HEK293T (cell line): Measurements from ENCODE around the gene LGALS9.

ENCODE experiments used
- BHLHE40 ChIP-seq: fragments of 450-650 bp; IDR thresholded peaks from 2 replicates; pipeline ENCODE4 v1.6.1; 2016; ENCODE audit warnings: mild to moderate bottlenecking, moderate library complexity, borderline replicate concordance
- ELF4 ChIP-seq: fragments of 450-650 bp; IDR thresholded peaks from 2 replicates; pipeline ENCODE4 v1.6.1; 2017; ENCODE audit warnings: antibody characterized with exemption
- HDGF ChIP-seq: fragments of 450-650 bp; IDR thresholded peaks from 2 replicates; pipeline ENCODE4 v1.6.1; 2017; ENCODE audit warnings: antibody characterized with exemption, borderline replicate concordance
- SP1 ChIP-seq: fragments of 450-650 bp; IDR thresholded peaks from 2 replicates; pipeline ENCODE4 v1.6.1; 2017

- TF ChIP-seq BHLHE40 (no peak), HDGF (no peak), ELF4 (no peak), SP1 (no peak)
These were observed 25.6 kb upstream of the LGALS9 start for GRCh38 chr17:27605409-27605808.
